Bronchial epithelial cell (primary cell): ENCODE measurements around the gene RPS6KA4. TPM values are rescaled to one million over a fixed set of nuclear protein-coding genes. Genes with fewer than 3 reads are reported as not detected.

Experiments used
- DNase-seq: peaks from one replicate; pipeline ENCODE4 v3.0.0-alpha.2; 2010; ENCODE audit warnings: low read depth
- FAIRE-seq: peaks from 2 replicates; lab custom pipeline; 2011; peaks lifted over from hg19 to GRCh38; lab: Jason Lieb, UNC
- H3K27me3 ChIP-seq: 2 replicates; pipeline ENCODE4 v1.5.1; 2011; ENCODE audit warnings: low read length; ENCODE audit not compliant: control insufficient read depth, insufficient read depth
- H3K36me3 ChIP-seq: 2 replicates; pipeline ENCODE4 v1.5.1; 2011; ENCODE audit warnings: low read length; ENCODE audit not compliant: control insufficient read depth, insufficient read depth
- H3K4me3 ChIP-seq: 2 replicates; pipeline ENCODE4 v1.5.1; 2011; ENCODE audit warnings: mild to moderate bottlenecking, low read depth, low read length, control low read depth
- total RNA-seq: library from RNA; depleted of rRNA; stranded (reverse); fragments of >200 nt; gene quantifications from 2 replicates; pipeline ENCODE4 v1.2.1, GENCODE V29; 2014
- TF ChIP-seq, protein P1 (sequence below): IDR thresholded peaks from 2 replicates; pipeline ENCODE4 v1.5.1; 2011; ENCODE audit warnings: mild to moderate bottlenecking, moderate library complexity, low read length, control low read depth, inconsistent platforms; ENCODE audit not compliant: insufficient read depth, severe bottlenecking

The RPS6KA4 gene
- total RNA-seq, 1 donor from 2014 or later, result 59.5 TPM

- no peak for DNase-seq
- no peak overlapping the region for H3K4me3 ChIP-seq
- TF ChIP-seq, protein P1, sequence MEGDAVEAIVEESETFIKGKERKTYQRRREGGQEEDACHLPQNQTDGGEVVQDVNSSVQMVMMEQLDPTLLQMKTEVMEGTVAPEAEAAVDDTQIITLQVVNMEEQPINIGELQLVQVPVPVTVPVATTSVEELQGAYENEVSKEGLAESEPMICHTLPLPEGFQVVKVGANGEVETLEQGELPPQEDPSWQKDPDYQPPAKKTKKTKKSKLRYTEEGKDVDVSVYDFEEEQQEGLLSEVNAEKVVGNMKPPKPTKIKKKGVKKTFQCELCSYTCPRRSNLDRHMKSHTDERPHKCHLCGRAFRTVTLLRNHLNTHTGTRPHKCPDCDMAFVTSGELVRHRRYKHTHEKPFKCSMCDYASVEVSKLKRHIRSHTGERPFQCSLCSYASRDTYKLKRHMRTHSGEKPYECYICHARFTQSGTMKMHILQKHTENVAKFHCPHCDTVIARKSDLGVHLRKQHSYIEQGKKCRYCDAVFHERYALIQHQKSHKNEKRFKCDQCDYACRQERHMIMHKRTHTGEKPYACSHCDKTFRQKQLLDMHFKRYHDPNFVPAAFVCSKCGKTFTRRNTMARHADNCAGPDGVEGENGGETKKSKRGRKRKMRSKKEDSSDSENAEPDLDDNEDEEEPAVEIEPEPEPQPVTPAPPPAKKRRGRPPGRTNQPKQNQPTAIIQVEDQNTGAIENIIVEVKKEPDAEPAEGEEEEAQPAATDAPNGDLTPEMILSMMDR, result no peak
- H3K36me3 ChIP-seq, result peaks cover 31% of the 10 kb centered on the region
- no peaks in the 10 kb centered on the region for H3K27me3 ChIP-seq
- no peak for FAIRE-seq
Observed at GRCh38 chr11:64367931-64368672, 9.1 kb downstream of the RPS6KA4 start.

- FAIRE-seq, result no peak
- H3K36me3 ChIP-seq, result peaks cover 26% of the 10 kb centered on the region
- no peak for DNase-seq
- TF ChIP-seq, protein P1, result no peak
- H3K4me3 ChIP-seq, result no peak overlapping the region
- H3K27me3 ChIP-seq, result no peaks in the 10 kb centered on the region
Observed at GRCh38 chr11:64368673-64369074, 9.7 kb downstream of the RPS6KA4 start.

- H3K36me3 ChIP-seq, result peaks cover 23% of the 10 kb centered on the region
- FAIRE-seq (no peak), DNase-seq (no peak)
Observed at GRCh38 chr11:64369440-64370421, 10.8 kb downstream of the RPS6KA4 start.

GRCh38 chr11:64371201-64371600 lies 12.2 kb downstream of the RPS6KA4 start:
- FAIRE-seq, result no peak
- Histone ChIP-seq H3K36me3 (peaks cover 17% of the 10 kb centered on the region), H3K27me3 (no peaks in the 10 kb centered on the region), H3K4me3 (no peak overlapping the region)
- TF ChIP-seq, protein P1, result no peak
- DNase-seq, result no peak

More at GRCh38 chr11:64369440-64370421, 10.8 kb downstream of the RPS6KA4 start:
- H3K27me3 ChIP-seq, result no peaks in the 10 kb centered on the region
- TF ChIP-seq, protein P1, result peak; percentile 13
- H3K4me3 ChIP-seq, result no peak overlapping the region

DNA sequence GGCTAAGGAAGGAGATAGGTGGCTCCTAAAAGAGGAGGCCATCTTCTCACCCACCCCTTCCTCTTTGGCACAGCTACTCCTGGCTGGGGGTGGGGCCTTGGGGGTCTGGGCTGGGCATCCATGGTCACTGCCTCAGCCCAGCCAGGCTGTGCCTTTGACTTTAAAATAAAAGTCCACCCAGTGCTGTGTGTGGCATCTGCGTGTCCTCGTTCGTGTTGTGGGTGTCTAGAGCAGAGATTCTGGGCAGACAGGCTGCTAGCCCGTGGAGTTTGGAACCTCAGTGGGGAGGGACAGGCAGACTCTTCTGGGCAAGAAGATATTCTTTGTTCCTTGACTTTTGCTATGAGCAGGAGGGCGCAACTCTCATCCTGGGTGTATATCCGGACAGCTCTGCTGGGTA lies 13.1 kb downstream of the RPS6KA4 start:
- DNase-seq (no peak), FAIRE-seq (no peak)
- peaks cover 14% of the 10 kb centered on the region for H3K36me3 ChIP-seq

More for the DNA sequence above, 13.1 kb downstream of the RPS6KA4 start:
- no peaks in the 10 kb centered on the region for H3K27me3 ChIP-seq
- no peak overlapping the region for H3K4me3 ChIP-seq
- TF ChIP-seq, protein P1, result no peak
